ENCODE data around the gene HPSE2. TPM values are rescaled to one million over a fixed set of nuclear protein-coding genes. Genes with fewer than 3 reads are reported as not detected.

HPSE2 gene
- polyA plus RNA-seq, 1 donor = not detected

DNA sequence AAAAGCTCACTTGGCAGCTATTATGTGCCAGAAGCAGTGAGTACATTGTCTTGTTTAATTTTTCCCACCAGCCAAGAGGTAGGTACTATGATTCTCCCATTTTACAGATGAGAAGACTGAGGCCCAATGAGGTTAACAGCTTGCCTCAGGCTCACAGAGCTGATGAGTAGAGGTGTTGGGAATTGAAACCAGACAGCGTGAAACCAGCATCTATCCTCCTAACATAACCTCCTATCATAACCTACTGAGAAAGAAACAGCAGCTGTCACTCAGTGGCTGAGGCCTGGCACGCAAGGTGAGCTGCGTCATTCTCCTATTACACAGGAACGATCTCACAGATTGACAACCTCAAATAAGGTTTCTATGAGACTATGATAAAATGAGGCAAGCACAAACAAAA is 826.9 kb downstream of the HPSE2 start:
- DNase-seq = no peak

DNA sequence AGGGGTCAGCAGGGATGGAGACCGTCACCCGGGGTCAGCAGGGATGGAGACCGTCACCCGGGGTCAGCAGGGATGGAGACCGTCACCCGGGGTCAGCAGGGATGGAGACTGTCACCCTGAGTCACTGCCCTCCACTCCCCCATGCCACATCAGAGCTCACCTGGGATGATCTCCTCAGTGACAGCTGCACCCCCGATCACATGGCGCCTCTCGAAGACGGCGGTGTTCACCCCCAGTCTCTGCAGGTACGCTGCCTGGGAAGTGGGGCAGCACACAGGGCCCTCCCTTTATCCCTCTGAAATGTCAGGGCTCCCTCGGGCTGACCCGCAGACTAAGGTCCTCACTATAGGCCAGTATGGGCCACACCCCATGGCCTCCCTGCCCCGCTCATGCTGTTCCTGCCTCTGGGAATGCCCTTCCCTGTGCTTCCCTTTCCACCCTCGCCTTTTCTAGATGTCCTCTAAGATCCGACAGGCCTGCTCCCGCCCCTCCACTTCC is 827.9 kb downstream of the HPSE2 start:
- DNase-seq = no peak

Other genes starting within 250 kb of the HPSE2 start
- gene CNNM1, start 93.5 kb upstream of the HPSE2 start, polyA plus RNA-seq (ENCODE audit: insufficient read length) = not detected
- gene GOT1, start 194.8 kb upstream of the HPSE2 start, polyA plus RNA-seq (ENCODE audit: insufficient read length) = 37.8 TPM

Measured in hindlimb muscle (tissue), 1 donor.